Central memory CD8-positive, alpha-beta T cell (primary cell): ENCODE data around the gene KIRREL3.

Source experiments
- ATAC-seq: fragments of 150-1000 bp; cut with Tn5 transposase; replicated peaks from 2 replicates; pipeline ENCODE4 v1.10.0; 2022; ENCODE audit warnings: mild to moderate bottlenecking, moderate FRiP score, moderate number of reproducible peaks; ENCODE audit not compliant: poor library complexity, severe bottlenecking; ENCODE audit errors: extremely low read depth
- DNase-seq, 2 donors: peaks; one replicate each; pipeline ENCODE4 v3.0.0; 2021; ENCODE audit warnings: low spot score in 2 of 2
- H3K27ac Mint-ChIP-seq: one replicate; pipeline ENCODE4 v1.8.0; 2022; ENCODE audit warnings: low read depth, mild to moderate bottlenecking, moderate library complexity, mixed read lengths
- H3K27me3 Mint-ChIP-seq: one replicate; pipeline ENCODE4 v1.8.0; 2022; ENCODE audit warnings: mixed read lengths
- H3K36me3 Mint-ChIP-seq: one replicate; pipeline ENCODE4 v1.8.0; 2022; ENCODE audit warnings: mild to moderate bottlenecking, moderate library complexity, mixed read lengths; ENCODE audit not compliant: insufficient read depth
- H3K4me1 Mint-ChIP-seq: one replicate; pipeline ENCODE4 v1.8.0; 2022; ENCODE audit warnings: mixed read lengths
- H3K4me3 Mint-ChIP-seq: one replicate; pipeline ENCODE4 v1.8.0; 2022; ENCODE audit warnings: mild to moderate bottlenecking, moderate library complexity, mixed read lengths
- H3K9me3 Mint-ChIP-seq: one replicate; pipeline ENCODE4 v1.8.0; 2022; ENCODE audit warnings: mixed read lengths

Gene KIRREL3

GRCh38 chr11:126599217-126599897 is 401.2 kb downstream of the KIRREL3 start:
- no peaks in the 10 kb centered on the region for H3K9me3 Mint-ChIP-seq
- no peak for DNase-seq
- peaks cover 55% of the 10 kb centered on the region for H3K27me3 Mint-ChIP-seq

DNA sequence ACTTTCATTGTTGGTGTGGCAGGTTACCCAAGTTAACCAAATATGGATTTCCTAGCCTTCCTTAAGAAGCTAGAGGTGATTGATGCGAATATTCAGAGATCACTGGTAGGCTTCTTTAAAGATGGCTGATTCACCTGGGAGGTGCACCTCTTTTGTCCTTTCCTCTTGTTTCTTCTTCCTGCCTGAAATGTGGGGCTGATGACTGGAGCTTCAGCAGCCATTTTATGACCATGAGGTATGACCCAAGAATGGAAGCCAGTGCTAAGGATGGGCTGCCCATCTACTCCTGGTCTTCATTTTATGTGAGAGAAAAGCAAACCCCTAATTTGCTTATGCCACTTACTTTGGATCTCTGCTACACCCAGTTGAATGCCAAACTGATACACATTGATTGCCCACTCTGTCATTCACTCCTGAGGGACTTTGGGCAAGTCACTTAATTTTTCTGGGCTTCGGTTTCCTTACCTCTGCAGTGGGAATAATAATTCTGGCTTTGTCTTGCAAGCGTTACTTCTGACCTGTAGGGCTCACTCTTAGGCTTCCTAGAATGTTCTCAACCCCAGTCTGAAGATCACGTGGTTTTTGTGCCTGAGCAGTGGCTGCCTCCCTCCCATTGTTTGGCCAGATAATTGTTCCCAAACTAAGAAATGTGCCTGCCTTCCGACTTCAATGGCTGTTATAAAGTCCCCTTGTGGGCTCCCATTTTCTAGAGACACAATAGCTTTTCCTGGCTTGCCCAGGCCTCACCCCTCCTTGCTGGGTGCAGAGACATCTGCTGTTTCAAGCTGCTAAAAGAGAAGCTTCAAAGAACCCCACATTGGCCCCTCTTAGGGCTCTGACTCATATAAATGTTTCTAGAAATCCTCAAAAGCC is 402.0 kb downstream of the KIRREL3 start:
- ATAC-seq (no peak), DNase-seq (no peak)
- Mint-ChIP-seq H3K36me3 (no peaks in the 10 kb centered on the region), H3K4me1 (no peaks in the 10 kb centered on the region), H3K27ac (no peak overlapping the region), H3K27me3 (peaks cover 47% of the 10 kb centered on the region), H3K9me3 (no peaks in the 10 kb centered on the region), H3K4me3 (no peak overlapping the region)

More at GRCh38 chr11:126599217-126599897, 401.2 kb downstream of the KIRREL3 start:
- no peak overlapping the region for H3K27ac Mint-ChIP-seq
- ATAC-seq, result no peak
- no peaks in the 10 kb centered on the region for H3K36me3 Mint-ChIP-seq
- H3K4me3 Mint-ChIP-seq, result no peak overlapping the region
- H3K4me1 Mint-ChIP-seq, result no peaks in the 10 kb centered on the region

DNA sequence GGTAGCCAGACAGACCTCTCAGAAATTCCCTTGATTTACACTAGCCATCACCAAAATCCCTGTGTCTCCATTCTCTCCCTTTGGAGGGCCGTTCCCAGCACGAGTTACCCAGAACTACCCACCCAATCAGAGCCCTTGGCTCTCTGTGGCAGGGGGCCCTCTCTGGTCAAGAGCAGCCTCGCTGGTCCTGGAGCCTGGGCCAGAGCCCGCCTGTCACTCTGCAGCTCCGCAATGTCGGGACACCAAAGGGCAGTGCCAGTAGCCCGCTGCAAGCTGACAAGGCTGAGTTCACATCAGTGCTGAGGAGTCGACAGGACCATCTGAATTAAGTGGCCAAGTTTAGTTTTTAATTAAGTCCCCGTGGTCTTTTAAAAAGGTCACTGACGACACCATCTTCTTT is 403.5 kb downstream of the KIRREL3 start:
- ATAC-seq, result no peak

GRCh38 chr11:126596474-126596873 is 404.1 kb downstream of the KIRREL3 start:
- Mint-ChIP-seq H3K36me3 (no peaks in the 10 kb centered on the region), H3K27me3 (peaks cover 31% of the 10 kb centered on the region), H3K9me3 (no peaks in the 10 kb centered on the region), H3K4me3 (no peak overlapping the region), H3K27ac (no peak overlapping the region), H3K4me1 (no peaks in the 10 kb centered on the region)
- ATAC-seq, result no peak
- no peak for DNase-seq

More for the DNA sequence above, 403.5 kb downstream of the KIRREL3 start:
- no peaks in the 10 kb centered on the region for H3K4me1 Mint-ChIP-seq
- H3K36me3 Mint-ChIP-seq, result no peaks in the 10 kb centered on the region
- no peaks in the 10 kb centered on the region for H3K9me3 Mint-ChIP-seq
- peaks cover 36% of the 10 kb centered on the region for H3K27me3 Mint-ChIP-seq
- DNase-seq, result no peak
- no peak overlapping the region for H3K27ac Mint-ChIP-seq
- H3K4me3 Mint-ChIP-seq, result no peak overlapping the region

DNA sequence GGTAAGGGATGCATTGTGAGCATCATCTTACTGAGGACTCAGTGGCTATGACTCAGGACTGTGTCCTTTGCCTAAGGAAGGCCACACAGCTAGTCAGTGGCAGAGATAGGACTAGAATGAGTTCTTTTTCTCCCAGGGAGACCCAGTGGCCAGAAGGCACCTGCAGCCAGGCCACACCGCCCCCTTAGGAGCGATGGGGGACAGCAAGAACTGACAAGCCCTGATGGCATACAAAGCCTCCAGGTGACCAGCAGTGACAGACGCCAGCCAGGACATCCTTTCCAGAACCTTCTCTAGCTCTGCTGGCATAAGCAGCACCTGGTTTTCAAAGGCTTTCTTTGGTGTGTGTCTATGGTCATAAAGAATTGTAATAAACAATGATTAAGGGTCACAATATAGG is 405.0 kb downstream of the KIRREL3 start:
- no peaks in the 10 kb centered on the region for H3K9me3 Mint-ChIP-seq
- H3K27ac Mint-ChIP-seq, result no peak overlapping the region
- H3K36me3 Mint-ChIP-seq, result no peaks in the 10 kb centered on the region
- no peak overlapping the region for H3K4me3 Mint-ChIP-seq
- ATAC-seq (no peak), DNase-seq (no peak)
- H3K27me3 Mint-ChIP-seq, result peaks cover 21% of the 10 kb centered on the region
- H3K4me1 Mint-ChIP-seq, result no peaks in the 10 kb centered on the region

DNA sequence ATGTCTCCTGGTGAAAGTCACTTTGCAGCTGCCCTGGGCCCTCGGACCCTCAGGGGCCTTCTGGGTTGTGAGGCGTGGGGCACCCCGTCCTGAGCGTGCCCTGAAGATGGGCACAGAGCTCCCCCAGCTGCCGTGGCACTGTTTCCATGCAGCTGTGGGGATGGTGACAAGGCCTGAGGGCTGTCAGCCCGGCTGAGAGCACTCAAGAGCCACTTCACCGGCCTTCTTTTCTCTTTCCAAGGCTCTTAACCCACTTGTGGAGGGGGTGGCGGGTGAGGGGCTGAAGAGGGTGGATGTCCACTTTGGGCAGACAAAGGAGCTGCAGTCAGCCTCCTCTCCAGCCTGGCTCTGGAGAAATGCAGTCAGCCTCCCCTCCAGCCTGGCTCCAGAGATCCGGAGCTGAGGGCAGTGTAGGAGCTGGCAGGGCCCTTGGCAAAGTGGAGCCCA is 405.6 kb downstream of the KIRREL3 start:
- H3K4me3 Mint-ChIP-seq, result no peak overlapping the region
- H3K36me3 Mint-ChIP-seq, result no peaks in the 10 kb centered on the region
- no peak overlapping the region for H3K27ac Mint-ChIP-seq
- H3K9me3 Mint-ChIP-seq, result no peaks in the 10 kb centered on the region
- H3K27me3 Mint-ChIP-seq, result peaks cover 18% of the 10 kb centered on the region
- DNase-seq (no peak), ATAC-seq (no peak)
- H3K4me1 Mint-ChIP-seq, result no peaks in the 10 kb centered on the region

- H3K9me3 Mint-ChIP-seq, result no peaks in the 10 kb centered on the region
- H3K27ac Mint-ChIP-seq, result no peak overlapping the region
- peaks cover 18% of the 10 kb centered on the region for H3K27me3 Mint-ChIP-seq
- no peaks in the 10 kb centered on the region for H3K4me1 Mint-ChIP-seq
- no peak for ATAC-seq
- H3K4me3 Mint-ChIP-seq, result no peak overlapping the region
- no peaks in the 10 kb centered on the region for H3K36me3 Mint-ChIP-seq
- no peak for DNase-seq
Measured at GRCh38 chr11:126592496-126593410, 407.8 kb downstream of the KIRREL3 start.

GRCh38 chr11:126591966-126592489 is 408.5 kb downstream of the KIRREL3 start:
- H3K27ac Mint-ChIP-seq, result no peak overlapping the region
- no peak for DNase-seq
- H3K4me3 Mint-ChIP-seq, result no peak overlapping the region
- no peaks in the 10 kb centered on the region for H3K4me1 Mint-ChIP-seq
- no peaks in the 10 kb centered on the region for H3K36me3 Mint-ChIP-seq
- peaks cover 18% of the 10 kb centered on the region for H3K27me3 Mint-ChIP-seq
- no peak for ATAC-seq
- no peaks in the 10 kb centered on the region for H3K9me3 Mint-ChIP-seq

- no peaks in the 10 kb centered on the region for H3K36me3 Mint-ChIP-seq
- H3K4me1 Mint-ChIP-seq, result no peaks in the 10 kb centered on the region
- H3K27me3 Mint-ChIP-seq, result peaks cover 20% of the 10 kb centered on the region
- ATAC-seq (no peak), DNase-seq (no peak)
- no peak overlapping the region for H3K4me3 Mint-ChIP-seq
- no peak overlapping the region for H3K27ac Mint-ChIP-seq
- H3K9me3 Mint-ChIP-seq, result no peaks in the 10 kb centered on the region
Measured at GRCh38 chr11:126589492-126589803, 411.1 kb downstream of the KIRREL3 start.

GRCh38 chr11:126588630-126589491 is 411.7 kb downstream of the KIRREL3 start:
- H3K4me1 Mint-ChIP-seq, result no peaks in the 10 kb centered on the region
- H3K9me3 Mint-ChIP-seq, result no peaks in the 10 kb centered on the region
- no peak for DNase-seq

GRCh38 chr11:126587541-126587940 is 413.0 kb downstream of the KIRREL3 start:
- ATAC-seq (no peak), DNase-seq (no peak)
- no peaks in the 10 kb centered on the region for H3K36me3 Mint-ChIP-seq
- peaks cover 24% of the 10 kb centered on the region for H3K27me3 Mint-ChIP-seq
- no peaks in the 10 kb centered on the region for H3K9me3 Mint-ChIP-seq
- H3K4me3 Mint-ChIP-seq, result no peak overlapping the region
- H3K27ac Mint-ChIP-seq, result no peak overlapping the region
- no peaks in the 10 kb centered on the region for H3K4me1 Mint-ChIP-seq

More at GRCh38 chr11:126588630-126589491, 411.7 kb downstream of the KIRREL3 start:
- Mint-ChIP-seq H3K27ac (no peak overlapping the region), H3K36me3 (no peaks in the 10 kb centered on the region), H3K4me3 (no peak overlapping the region), H3K27me3 (peaks cover 24% of the 10 kb centered on the region)
- no peak for ATAC-seq
